Measurements from ENCODE around the gene LDLRAD2.

- TF ChIP-seq, protein P1, sequence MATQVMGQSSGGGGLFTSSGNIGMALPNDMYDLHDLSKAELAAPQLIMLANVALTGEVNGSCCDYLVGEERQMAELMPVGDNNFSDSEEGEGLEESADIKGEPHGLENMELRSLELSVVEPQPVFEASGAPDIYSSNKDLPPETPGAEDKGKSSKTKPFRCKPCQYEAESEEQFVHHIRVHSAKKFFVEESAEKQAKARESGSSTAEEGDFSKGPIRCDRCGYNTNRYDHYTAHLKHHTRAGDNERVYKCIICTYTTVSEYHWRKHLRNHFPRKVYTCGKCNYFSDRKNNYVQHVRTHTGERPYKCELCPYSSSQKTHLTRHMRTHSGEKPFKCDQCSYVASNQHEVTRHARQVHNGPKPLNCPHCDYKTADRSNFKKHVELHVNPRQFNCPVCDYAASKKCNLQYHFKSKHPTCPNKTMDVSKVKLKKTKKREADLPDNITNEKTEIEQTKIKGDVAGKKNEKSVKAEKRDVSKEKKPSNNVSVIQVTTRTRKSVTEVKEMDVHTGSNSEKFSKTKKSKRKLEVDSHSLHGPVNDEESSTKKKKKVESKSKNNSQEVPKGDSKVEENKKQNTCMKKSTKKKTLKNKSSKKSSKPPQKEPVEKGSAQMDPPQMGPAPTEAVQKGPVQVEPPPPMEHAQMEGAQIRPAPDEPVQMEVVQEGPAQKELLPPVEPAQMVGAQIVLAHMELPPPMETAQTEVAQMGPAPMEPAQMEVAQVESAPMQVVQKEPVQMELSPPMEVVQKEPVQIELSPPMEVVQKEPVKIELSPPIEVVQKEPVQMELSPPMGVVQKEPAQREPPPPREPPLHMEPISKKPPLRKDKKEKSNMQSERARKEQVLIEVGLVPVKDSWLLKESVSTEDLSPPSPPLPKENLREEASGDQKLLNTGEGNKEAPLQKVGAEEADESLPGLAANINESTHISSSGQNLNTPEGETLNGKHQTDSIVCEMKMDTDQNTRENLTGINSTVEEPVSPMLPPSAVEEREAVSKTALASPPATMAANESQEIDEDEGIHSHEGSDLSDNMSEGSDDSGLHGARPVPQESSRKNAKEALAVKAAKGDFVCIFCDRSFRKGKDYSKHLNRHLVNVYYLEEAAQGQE (IDR thresholded peaks at IDR 0.05; ENCODE audit: low read depth, low read length) = no peak
- TF ChIP-seq, protein P2, sequence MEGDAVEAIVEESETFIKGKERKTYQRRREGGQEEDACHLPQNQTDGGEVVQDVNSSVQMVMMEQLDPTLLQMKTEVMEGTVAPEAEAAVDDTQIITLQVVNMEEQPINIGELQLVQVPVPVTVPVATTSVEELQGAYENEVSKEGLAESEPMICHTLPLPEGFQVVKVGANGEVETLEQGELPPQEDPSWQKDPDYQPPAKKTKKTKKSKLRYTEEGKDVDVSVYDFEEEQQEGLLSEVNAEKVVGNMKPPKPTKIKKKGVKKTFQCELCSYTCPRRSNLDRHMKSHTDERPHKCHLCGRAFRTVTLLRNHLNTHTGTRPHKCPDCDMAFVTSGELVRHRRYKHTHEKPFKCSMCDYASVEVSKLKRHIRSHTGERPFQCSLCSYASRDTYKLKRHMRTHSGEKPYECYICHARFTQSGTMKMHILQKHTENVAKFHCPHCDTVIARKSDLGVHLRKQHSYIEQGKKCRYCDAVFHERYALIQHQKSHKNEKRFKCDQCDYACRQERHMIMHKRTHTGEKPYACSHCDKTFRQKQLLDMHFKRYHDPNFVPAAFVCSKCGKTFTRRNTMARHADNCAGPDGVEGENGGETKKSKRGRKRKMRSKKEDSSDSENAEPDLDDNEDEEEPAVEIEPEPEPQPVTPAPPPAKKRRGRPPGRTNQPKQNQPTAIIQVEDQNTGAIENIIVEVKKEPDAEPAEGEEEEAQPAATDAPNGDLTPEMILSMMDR (IDR thresholded peaks at IDR 0.05) = no peak
- TF ChIP-seq RAD21 (IDR thresholded peaks at IDR 0.05; ENCODE audit: low read length) = no peak
- TF ChIP-seq SIN3A (IDR thresholded peaks at IDR 0.05; ENCODE audit: borderline replicate concordance, low read depth, low read length) = no peak
- no peak for TF ChIP-seq CHD2 (IDR thresholded peaks at IDR 0.05; ENCODE audit: low read length, partially characterized antibody)
- no peak for TF ChIP-seq USF2 (IDR thresholded peaks at IDR 0.05; ENCODE audit: borderline replicate concordance, low read depth, low read length)
- no peak for TF ChIP-seq FOXM1 (IDR thresholded peaks at IDR 0.05; ENCODE audit: low read depth)
- TF ChIP-seq FOSL2 (IDR thresholded peaks at IDR 0.05; ENCODE audit: borderline replicate concordance, low read depth) = no peak
Measured at GRCh38 chr1:21763236-21763635, 48.8 kb upstream of the LDLRAD2 start.

Data from SK-N-SH (cell line).